ENCODE measurements around the gene ARHGAP10. TPM values are rescaled to one million over a fixed set of nuclear protein-coding genes. Genes with fewer than 3 reads are reported as not detected.

ARHGAP10 gene
- total and polyA plus RNA-seq, 5 donors from 2014 or later: 2.9 to 14.1 (median 4.7) TPM

DNA sequence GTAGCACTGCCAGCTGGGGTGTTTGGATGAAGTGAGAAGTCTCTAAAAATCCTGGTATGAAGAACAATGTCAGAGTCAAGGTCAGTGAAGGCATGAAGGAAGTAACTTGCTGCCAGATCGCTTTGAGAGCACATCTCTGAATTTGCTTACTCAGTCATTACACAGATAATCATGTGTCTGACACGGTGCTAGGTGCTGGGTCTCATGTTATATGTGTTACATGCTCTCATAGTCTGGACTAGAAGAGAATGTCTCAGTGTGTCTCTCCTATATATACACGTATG lies 337.9 kb downstream of the ARHGAP10 start:
- Mint-ChIP-seq H3K27ac (peak overlapping the region in 1 of 3 donors; percentile 42), H3K4me1 (peaks cover 0 to 2% (median 0%) of the 10 kb centered on the region in 4 donors), H3K9me3 (peaks cover 0 to 22% (median 8%) of the 10 kb centered on the region in 7 donors), H3K4me3 (no peak overlapping the region), H3K27me3 (no peaks in the 10 kb centered on the region), H3K36me3 (peaks cover 46% of the 10 kb centered on the region)
- H3K4me1 ChIP-seq (ENCODE audit: control insufficient read depth, insufficient read depth, low read length, poor library complexity, severe bottlenecking): no peaks in the 10 kb centered on the region
- peaks cover 12 to 23% of the 10 kb centered on the region in 2 experiments for H3K9me3 ChIP-seq (ENCODE audit: control insufficient read depth in 2 of 2, low read length in 2 of 2)
- H3K27ac ChIP-seq (ENCODE audit: insufficient read depth, low read length, poor library complexity, severe bottlenecking): no peak overlapping the region
- H3K36me3 ChIP-seq (ENCODE audit: control insufficient read depth, insufficient read depth, low read length): peaks cover 27% of the 10 kb centered on the region
- H3K4me3 ChIP-seq (ENCODE audit: low read depth, low read length): no peak overlapping the region
- DNase-seq (no peak), ATAC-seq (ENCODE audit: low read depth in 2 of 2) (no peak)
- H3K27me3 ChIP-seq (ENCODE audit: control insufficient read depth, insufficient read depth, low read length): no peaks in the 10 kb centered on the region

DNA sequence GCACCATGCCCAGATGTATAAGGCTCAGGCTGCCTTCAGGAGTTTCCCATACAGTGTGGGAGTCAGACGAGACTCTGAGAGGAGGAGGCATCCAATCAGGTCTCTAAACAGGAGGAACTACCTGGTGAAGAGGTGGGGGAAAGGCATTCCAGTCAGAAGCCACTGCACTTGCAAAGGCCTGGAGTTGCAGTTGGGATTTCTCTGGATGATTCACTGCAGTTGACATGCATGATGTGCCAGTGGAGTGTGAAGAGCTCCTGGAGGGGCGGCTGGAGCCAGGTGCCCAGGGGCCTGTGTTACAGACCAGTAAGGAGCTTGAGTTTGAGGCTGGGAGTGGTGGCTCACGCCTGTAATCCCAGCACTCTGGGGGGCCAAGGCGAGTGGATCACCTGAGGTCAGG lies 339.1 kb downstream of the ARHGAP10 start:
- no peak for DNase-seq
- Mint-ChIP-seq H3K9me3 (peaks cover 0 to 33% (median 17%) of the 10 kb centered on the region in 7 donors), H3K27ac (no peak overlapping the region), H3K4me1 (peaks cover 0 to 2% (median 0%) of the 10 kb centered on the region in 4 donors), H3K36me3 (peaks cover 45% of the 10 kb centered on the region), H3K27me3 (no peaks in the 10 kb centered on the region), H3K4me3 (no peak overlapping the region)
- H3K9me3 ChIP-seq (ENCODE audit: control insufficient read depth in 2 of 2, low read length in 2 of 2): peaks cover 24 to 34% of the 10 kb centered on the region in 2 experiments
- H3K27me3 ChIP-seq (ENCODE audit: control insufficient read depth, insufficient read depth, low read length): no peaks in the 10 kb centered on the region
- no peak overlapping the region for H3K4me3 ChIP-seq (ENCODE audit: low read depth, low read length)
- no peak overlapping the region for H3K27ac ChIP-seq (ENCODE audit: insufficient read depth, low read length, poor library complexity, severe bottlenecking)
- no peaks in the 10 kb centered on the region for H3K4me1 ChIP-seq (ENCODE audit: control insufficient read depth, insufficient read depth, low read length, poor library complexity, severe bottlenecking)
- no peak for ATAC-seq (ENCODE audit: low read depth in 2 of 2)
- peaks cover 33% of the 10 kb centered on the region for H3K36me3 ChIP-seq (ENCODE audit: control insufficient read depth, insufficient read depth, low read length)

DNA sequence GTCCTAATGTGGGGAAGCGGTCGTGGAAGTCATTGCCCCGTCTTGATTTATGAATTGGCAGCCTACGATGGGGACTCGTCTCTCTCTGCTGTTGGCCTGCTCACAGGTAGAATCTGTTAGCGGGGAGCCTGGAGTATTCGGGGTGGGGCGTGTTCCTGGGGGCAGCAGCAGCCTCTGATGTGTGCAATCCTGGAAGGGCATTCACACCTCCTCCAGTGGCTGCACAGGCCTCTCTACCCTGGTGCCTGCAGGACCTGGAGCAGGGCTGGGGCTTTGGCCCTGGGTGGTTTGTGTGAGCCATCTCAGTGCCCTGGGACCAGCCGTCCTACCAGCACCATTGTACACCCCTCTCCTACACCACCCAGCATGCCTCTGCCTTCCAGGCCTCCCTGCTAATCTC lies 340.9 kb downstream of the ARHGAP10 start:
- no peaks in the 10 kb centered on the region for H3K4me1 ChIP-seq (ENCODE audit: control insufficient read depth, insufficient read depth, low read length, poor library complexity, severe bottlenecking)
- peaks cover 0 to 40% (median 23%) of the 10 kb centered on the region in 7 donors for H3K9me3 Mint-ChIP-seq
- H3K27ac ChIP-seq (ENCODE audit: insufficient read depth, low read length, poor library complexity, severe bottlenecking): no peak overlapping the region
- H3K36me3 ChIP-seq (ENCODE audit: control insufficient read depth, insufficient read depth, low read length): peaks cover 45% of the 10 kb centered on the region
- no peak overlapping the region for H3K4me3 ChIP-seq (ENCODE audit: low read depth, low read length)
- no peaks in the 10 kb centered on the region for H3K27me3 Mint-ChIP-seq
- no peak for DNase-seq
- H3K9me3 ChIP-seq (ENCODE audit: control insufficient read depth in 2 of 2, low read length in 2 of 2): peaks cover 26 to 44% of the 10 kb centered on the region in 2 experiments
- H3K27ac Mint-ChIP-seq: no peak overlapping the region
- H3K4me1 Mint-ChIP-seq: no peaks in the 10 kb centered on the region
- peaks cover 57% of the 10 kb centered on the region for H3K36me3 Mint-ChIP-seq
- no peak for ATAC-seq (ENCODE audit: low read depth in 2 of 2)
- no peaks in the 10 kb centered on the region for H3K27me3 ChIP-seq (ENCODE audit: control insufficient read depth, insufficient read depth, low read length)
- no peak overlapping the region for H3K4me3 Mint-ChIP-seq

DNA sequence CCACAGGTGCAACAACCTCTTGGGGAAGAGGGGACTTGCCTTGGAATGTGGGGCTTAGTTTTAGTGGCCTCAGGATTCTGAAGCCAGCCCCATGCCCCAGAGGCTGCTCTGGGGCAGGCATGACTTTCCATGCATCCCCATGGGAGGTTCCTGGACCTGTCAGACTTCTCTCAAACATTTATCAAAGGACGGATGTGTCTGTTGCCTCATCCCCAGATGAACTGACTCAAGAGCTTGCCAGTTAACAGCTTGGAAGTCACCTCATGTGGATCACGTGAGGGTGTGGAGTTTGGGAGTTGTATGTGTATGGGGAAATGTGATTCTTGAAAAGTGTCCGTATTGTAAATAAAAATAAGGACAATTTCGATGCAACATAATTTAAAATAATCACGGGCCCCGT lies 341.5 kb downstream of the ARHGAP10 start:
- no peak overlapping the region for H3K27ac Mint-ChIP-seq
- peaks cover 26 to 44% of the 10 kb centered on the region in 2 experiments for H3K9me3 ChIP-seq (ENCODE audit: control insufficient read depth in 2 of 2, low read length in 2 of 2)
- peaks cover 51% of the 10 kb centered on the region for H3K36me3 ChIP-seq (ENCODE audit: control insufficient read depth, insufficient read depth, low read length)
- no peak for DNase-seq
- ATAC-seq (ENCODE audit: low read depth in 2 of 2): no peak
- H3K4me3 Mint-ChIP-seq: no peak overlapping the region
- H3K36me3 Mint-ChIP-seq: peaks cover 63% of the 10 kb centered on the region
- no peaks in the 10 kb centered on the region for H3K4me1 ChIP-seq (ENCODE audit: control insufficient read depth, insufficient read depth, low read length, poor library complexity, severe bottlenecking)
- no peaks in the 10 kb centered on the region for H3K27me3 Mint-ChIP-seq
- no peaks in the 10 kb centered on the region for H3K4me1 Mint-ChIP-seq
- H3K27ac ChIP-seq (ENCODE audit: insufficient read depth, low read length, poor library complexity, severe bottlenecking): no peak overlapping the region
- H3K9me3 Mint-ChIP-seq: peaks cover 0 to 42% (median 26%) of the 10 kb centered on the region in 7 donors
- H3K27me3 ChIP-seq (ENCODE audit: control insufficient read depth, insufficient read depth, low read length): no peaks in the 10 kb centered on the region
- no peak overlapping the region for H3K4me3 ChIP-seq (ENCODE audit: low read depth, low read length)

DNA sequence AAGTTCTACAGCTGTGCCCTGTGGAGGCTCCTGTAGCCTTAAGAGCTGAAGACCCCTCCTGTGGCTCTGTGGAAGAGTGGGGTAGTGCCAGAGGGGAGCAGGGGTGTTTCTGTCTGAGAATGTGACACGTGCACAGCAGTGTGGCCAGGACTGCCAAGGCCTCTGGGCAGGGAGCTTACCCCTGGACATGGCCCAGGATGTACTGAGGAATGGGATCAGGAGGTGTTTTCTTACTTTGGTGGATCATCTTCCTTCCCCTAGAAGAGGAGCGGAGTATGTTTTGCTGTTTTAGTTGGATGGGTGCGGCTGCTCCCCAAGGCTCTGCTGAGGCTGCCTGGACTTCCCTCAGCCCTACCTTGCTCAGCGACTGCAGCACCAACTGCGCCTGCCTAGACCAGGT lies 342.6 kb downstream of the ARHGAP10 start:
- no peak overlapping the region for H3K4me3 Mint-ChIP-seq
- H3K9me3 Mint-ChIP-seq: peaks cover 0 to 42% (median 26%) of the 10 kb centered on the region in 7 donors
- no peak for ATAC-seq (ENCODE audit: low read depth in 2 of 2)
- H3K27me3 Mint-ChIP-seq: no peaks in the 10 kb centered on the region
- H3K4me1 ChIP-seq (ENCODE audit: control insufficient read depth, insufficient read depth, low read length, poor library complexity, severe bottlenecking): no peaks in the 10 kb centered on the region
- H3K4me3 ChIP-seq (ENCODE audit: low read depth, low read length): no peak overlapping the region
- H3K27ac ChIP-seq (ENCODE audit: insufficient read depth, low read length, poor library complexity, severe bottlenecking): no peak overlapping the region
- peaks cover 55% of the 10 kb centered on the region for H3K36me3 ChIP-seq (ENCODE audit: control insufficient read depth, insufficient read depth, low read length)
- peaks cover 67% of the 10 kb centered on the region for H3K36me3 Mint-ChIP-seq
- no peaks in the 10 kb centered on the region for H3K4me1 Mint-ChIP-seq
- peaks cover 26 to 44% of the 10 kb centered on the region in 2 experiments for H3K9me3 ChIP-seq (ENCODE audit: control insufficient read depth in 2 of 2, low read length in 2 of 2)
- DNase-seq: no peak
- no peak overlapping the region for H3K27ac Mint-ChIP-seq
- no peaks in the 10 kb centered on the region for H3K27me3 ChIP-seq (ENCODE audit: control insufficient read depth, insufficient read depth, low read length)

DNA sequence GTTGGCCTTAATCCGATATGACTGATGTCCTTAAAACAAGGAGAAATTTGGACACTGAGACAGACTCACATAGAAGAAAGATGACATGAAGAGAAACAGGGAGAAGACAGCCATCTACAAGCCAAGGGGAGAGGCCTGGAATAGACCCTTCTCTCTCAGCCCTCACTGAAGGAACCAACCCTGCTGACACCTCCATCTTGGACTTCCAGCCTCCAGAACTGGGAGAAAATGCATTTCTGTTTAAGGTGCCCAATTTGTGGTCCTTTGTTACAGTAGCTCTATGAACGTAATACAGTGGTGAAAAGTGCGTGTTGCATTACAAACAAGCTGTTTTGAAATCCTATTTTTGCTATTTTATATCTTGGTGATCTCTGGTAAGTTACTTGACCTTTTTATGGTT lies 343.6 kb downstream of the ARHGAP10 start:
- no peak for DNase-seq
- peaks cover 59% of the 10 kb centered on the region for H3K36me3 ChIP-seq (ENCODE audit: control insufficient read depth, insufficient read depth, low read length)
- no peaks in the 10 kb centered on the region for H3K4me1 ChIP-seq (ENCODE audit: control insufficient read depth, insufficient read depth, low read length, poor library complexity, severe bottlenecking)
- H3K4me1 Mint-ChIP-seq: no peaks in the 10 kb centered on the region
- peaks cover 26 to 44% of the 10 kb centered on the region in 2 experiments for H3K9me3 ChIP-seq (ENCODE audit: control insufficient read depth in 2 of 2, low read length in 2 of 2)
- no peaks in the 10 kb centered on the region for H3K27me3 ChIP-seq (ENCODE audit: control insufficient read depth, insufficient read depth, low read length)
- H3K27ac ChIP-seq (ENCODE audit: insufficient read depth, low read length, poor library complexity, severe bottlenecking): no peak overlapping the region
- peaks cover 77% of the 10 kb centered on the region for H3K36me3 Mint-ChIP-seq
- no peak for ATAC-seq (ENCODE audit: low read depth in 2 of 2)
- H3K27ac Mint-ChIP-seq: no peak overlapping the region
- H3K9me3 Mint-ChIP-seq: peaks cover 0 to 42% (median 24%) of the 10 kb centered on the region in 7 donors
- no peak overlapping the region for H3K4me3 ChIP-seq (ENCODE audit: low read depth, low read length)
- no peaks in the 10 kb centered on the region for H3K27me3 Mint-ChIP-seq
- no peak overlapping the region for H3K4me3 Mint-ChIP-seq

DNA sequence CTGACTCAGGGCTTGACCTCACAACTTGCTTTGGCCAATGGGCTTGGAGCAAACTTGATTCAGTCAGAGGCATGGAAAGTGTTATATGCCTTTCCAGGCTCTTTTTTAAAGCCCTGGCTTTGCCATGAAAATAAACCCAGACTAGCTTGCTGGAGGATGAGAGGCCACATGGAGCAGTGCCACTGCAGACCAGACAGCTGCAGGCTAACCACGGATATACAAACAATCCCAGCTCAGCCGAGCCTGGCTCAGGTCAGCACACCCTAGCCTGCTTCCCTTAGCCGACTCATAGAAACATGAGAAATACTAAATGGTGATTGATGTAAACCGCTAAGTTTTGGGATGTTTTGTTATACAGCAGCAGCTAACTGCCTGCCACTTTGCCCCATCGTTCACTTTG lies 345.1 kb downstream of the ARHGAP10 start:
- DNase-seq (no peak), ATAC-seq (ENCODE audit: low read depth in 2 of 2) (no peak)
- no peaks in the 10 kb centered on the region for H3K27me3 Mint-ChIP-seq
- Histone ChIP-seq H3K9me3 (ENCODE audit: control insufficient read depth in 2 of 2, low read length in 2 of 2) (peaks cover 26 to 44% of the 10 kb centered on the region in 2 experiments), H3K27ac (ENCODE audit: insufficient read depth, low read length, poor library complexity, severe bottlenecking) (no peak overlapping the region), H3K4me3 (ENCODE audit: low read depth, low read length) (no peak overlapping the region), H3K36me3 (ENCODE audit: control insufficient read depth, insufficient read depth, low read length) (peaks cover 69% of the 10 kb centered on the region), H3K27me3 (ENCODE audit: control insufficient read depth, insufficient read depth, low read length) (no peaks in the 10 kb centered on the region), H3K4me1 (ENCODE audit: control insufficient read depth, insufficient read depth, low read length, poor library complexity, severe bottlenecking) (no peaks in the 10 kb centered on the region)
- H3K36me3 Mint-ChIP-seq: peaks cover 77% of the 10 kb centered on the region
- no peak overlapping the region for H3K4me3 Mint-ChIP-seq
- peaks cover 0 to 42% (median 21%) of the 10 kb centered on the region in 7 donors for H3K9me3 Mint-ChIP-seq
- H3K27ac Mint-ChIP-seq: no peak overlapping the region
- H3K4me1 Mint-ChIP-seq: no peaks in the 10 kb centered on the region

DNA sequence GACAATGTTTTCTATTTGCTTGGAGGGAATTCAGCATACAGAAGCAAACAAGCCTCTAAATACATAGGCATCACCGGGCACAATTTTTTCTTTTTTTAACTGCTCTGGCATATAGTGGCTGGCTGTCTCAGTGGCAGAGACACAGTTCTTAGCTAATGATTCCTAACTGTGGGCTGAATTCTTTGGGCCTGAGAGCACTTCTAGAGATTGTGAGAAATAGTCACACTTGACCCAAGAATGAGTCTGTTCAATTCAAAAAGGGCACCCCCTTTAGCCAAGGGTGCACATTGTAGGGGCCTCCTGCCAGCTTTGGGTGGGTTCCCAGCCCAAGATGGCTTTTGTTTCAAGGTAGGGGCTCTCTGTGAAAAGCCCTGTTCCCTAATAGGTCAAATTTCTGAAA lies 345.7 kb downstream of the ARHGAP10 start:
- H3K4me3 Mint-ChIP-seq: no peak overlapping the region
- Histone ChIP-seq H3K27ac (ENCODE audit: insufficient read depth, low read length, poor library complexity, severe bottlenecking) (no peak overlapping the region), H3K36me3 (ENCODE audit: control insufficient read depth, insufficient read depth, low read length) (peaks cover 65% of the 10 kb centered on the region), H3K27me3 (ENCODE audit: control insufficient read depth, insufficient read depth, low read length) (no peaks in the 10 kb centered on the region), H3K9me3 (ENCODE audit: control insufficient read depth in 2 of 2, low read length in 2 of 2) (peaks cover 26 to 44% of the 10 kb centered on the region in 2 experiments), H3K4me1 (ENCODE audit: control insufficient read depth, insufficient read depth, low read length, poor library complexity, severe bottlenecking) (no peaks in the 10 kb centered on the region), H3K4me3 (ENCODE audit: low read depth, low read length) (no peak overlapping the region)
- no peak for DNase-seq
- ATAC-seq (ENCODE audit: low read depth in 2 of 2): no peak
- no peak overlapping the region for H3K27ac Mint-ChIP-seq
- H3K9me3 Mint-ChIP-seq: peaks cover 0 to 39% (median 21%) of the 10 kb centered on the region in 7 donors
- peaks cover 75% of the 10 kb centered on the region for H3K36me3 Mint-ChIP-seq
- no peaks in the 10 kb centered on the region for H3K4me1 Mint-ChIP-seq
- H3K27me3 Mint-ChIP-seq: no peaks in the 10 kb centered on the region
